Caco-2 (cell line): ENCODE measurements around the gene FAM187B. TPM values are rescaled to one million over a fixed set of nuclear protein-coding genes. Genes with fewer than 3 reads are reported as not detected.

Experiments
- BruUV-seq: library from RNA; stranded (reverse); fragments of 400-500 nt; replicated peaks from 2 replicates; lab custom pipeline; 2021; lab: Mats Ljungman, UMichigan
- CTCF ChIA-PET: fragments of 300-600 bp; sonication (Branson Sonifier 250); formaldehyde crosslinking; loops from one replicate; lab custom pipeline; 2022; ENCODE audit warnings: antibody characterized with exemption; lab: Charles Lee
- POLR2A ChIA-PET: fragments of 300-600 bp; sonication (Branson Sonifier 250); formaldehyde crosslinking; loops from one replicate; lab custom pipeline; 2022; ENCODE audit warnings: antibody characterized with exemption; lab: Charles Lee
- DNase-seq, 2 experiments: peaks; one replicate each; pipeline versions ENCODE4 v3.0.0 to v3.0.0-alpha.2; 2020 to 2022
- H3K27me3 ChIP-seq: replicated peaks from 2 replicates; pipeline ENCODE4 v1.6.0; 2011; ENCODE audit warnings: low read length; ENCODE audit not compliant: control insufficient read depth, insufficient read depth
- H3K36me3 ChIP-seq: 2 replicates; pipeline ENCODE4 v1.5.1; 2011; ENCODE audit warnings: low read length; ENCODE audit not compliant: control insufficient read depth, insufficient read depth
- H3K4me1 ChIP-seq: fragments of 250-450 bp; sonication (Bioruptor Pico); 2 replicates; pipeline ENCODE4 v1.5.1; 2020; ENCODE audit warnings: mild to moderate bottlenecking
- H3K4me3 ChIP-seq: 2 replicates; pipeline ENCODE4 v1.5.1; 2011; ENCODE audit warnings: low read depth, mild to moderate bottlenecking, control low read depth, low read length
- H3K9me3 ChIP-seq: fragments of 250-450 bp; sonication (Bioruptor Pico); 2 replicates; pipeline ENCODE4 v1.5.1; 2020; ENCODE audit warnings: mild to moderate bottlenecking, moderate library complexity
- H3K27ac Mint-ChIP-seq: one replicate; pipeline ENCODE4 v1.8.0; 2022; ENCODE audit warnings: mixed read lengths; ENCODE audit not compliant: unreplicated experiment
- H3K27me3 Mint-ChIP-seq: one replicate; pipeline ENCODE4 v1.8.0; 2022; ENCODE audit warnings: mixed read lengths; ENCODE audit not compliant: insufficient read depth, unreplicated experiment
- H3K36me3 Mint-ChIP-seq: one replicate; pipeline ENCODE4 v1.8.0; 2022; ENCODE audit warnings: mild to moderate bottlenecking, mixed read lengths; ENCODE audit not compliant: insufficient read depth, unreplicated experiment
- H3K4me1 Mint-ChIP-seq: one replicate; pipeline ENCODE4 v1.8.0; 2022; ENCODE audit warnings: low read depth, mixed read lengths; ENCODE audit not compliant: unreplicated experiment
- H3K4me3 Mint-ChIP-seq: one replicate; pipeline ENCODE4 v1.8.0; 2022; ENCODE audit warnings: mild to moderate bottlenecking, moderate library complexity, mixed read lengths; ENCODE audit not compliant: unreplicated experiment
- H3K9me3 Mint-ChIP-seq: one replicate; pipeline ENCODE4 v1.8.0; 2022; ENCODE audit warnings: mixed read lengths; ENCODE audit not compliant: unreplicated experiment
- CTCF ChIP-seq, 2 experiments: fragments of 200-600 bp in 1 of 2; IDR thresholded peaks; 1 replicate in 1 of 2; 2 replicates in 1 of 2; pipeline versions ENCODE4 v1.5.1 to v1.8.0; 2011 to 2022; ENCODE audit warnings: antibody characterized with exemption in 1 of 2, control low read depth in 1 of 2, inconsistent platforms in 1 of 2, low read depth in 1 of 2, low read length in 1 of 2, mild to moderate bottlenecking in 1 of 2, moderate library complexity in 1 of 2; ENCODE audit not compliant: insufficient read depth in 1 of 2, severe bottlenecking in 1 of 2, unreplicated experiment in 1 of 2
- intact Hi-C: fragments of 100-400 bp; cut with micrococcal nuclease; formaldehyde crosslinking; loops from one replicate; pipeline ENCODE4 v1.10.0; 2022; ENCODE audit not compliant: unreplicated experiment
- total RNA-seq: library from RNA; stranded (reverse); gene quantifications from 2 replicates; pipeline ENCODE4 v1.2.3, GENCODE V29; 2022

Gene FAM187B
- total RNA-seq, 1 experiment from 2014 or later, result not detected

- BruUV-seq, result no TSS peak
- H3K9me3 ChIP-seq, result peaks cover 14% of the 10 kb centered on the region
- ChIA-PET CTCF (no interaction called here), POLR2A (no interaction called here)
- peaks cover 6% of the 10 kb centered on the region; the same call in 1 of the 2 replicates for H3K4me1 ChIP-seq
- DNase-seq, result no peak
- no peaks in the 10 kb centered on the region for H3K36me3 ChIP-seq
- no peaks in the 10 kb centered on the region for H3K4me1 Mint-ChIP-seq
- H3K27me3 ChIP-seq, result no peaks in the 10 kb centered on the region
- no peaks in the 10 kb centered on the region for H3K27me3 Mint-ChIP-seq
- intact Hi-C loops, result no loop called here
- no peak overlapping the region for H3K4me3 Mint-ChIP-seq
- H3K9me3 Mint-ChIP-seq, result peaks cover 29% of the 10 kb centered on the region
- no peak overlapping the region for H3K27ac Mint-ChIP-seq
- no peaks in the 10 kb centered on the region for H3K36me3 Mint-ChIP-seq
- no peak overlapping the region for H3K4me3 ChIP-seq
- TF ChIP-seq CTCF (IDR thresholded peaks at IDR 0.05; ENCODE audit: insufficient read depth in 1 of 2, low read depth in 1 of 2, low read length in 1 of 2, severe bottlenecking in 1 of 2, unreplicated experiment in 1 of 2), result no peak
These were observed 52.4 kb downstream of the FAM187B start for GRCh38 chr19:35176181-35176570.

Other genes with a start within 250 kb of the FAM187B start
- 110 and 132 TPM in 2 replicates for gene GRAMD1A, start 228.4 kb downstream of the FAM187B start, total RNA-seq
- 1.7 and 1.9 TPM in 2 replicates for gene SCN1B, start 198.3 kb downstream of the FAM187B start, total RNA-seq
- gene HPN, start 187.0 kb downstream of the FAM187B start, total RNA-seq, result 20.8 and 21.1 TPM in 2 replicates
- 26.8 and 36.7 TPM in 2 replicates for gene FXYD3, start 112.9 kb downstream of the FAM187B start, total RNA-seq
- 0.37 and 0.43 TPM in 2 replicates for gene LGI4, start 93.7 kb downstream of the FAM187B start, total RNA-seq
- gene FXYD1, start 89.9 kb downstream of the FAM187B start, total RNA-seq, result not detected in 2 replicates
- not detected in 2 replicates for gene FXYD7, start 85.5 kb downstream of the FAM187B start, total RNA-seq
- 20.2 and 20.4 TPM in 2 replicates for gene FXYD5, start 74.0 kb downstream of the FAM187B start, total RNA-seq
- 172 and 197 TPM in 2 replicates for gene LSR, start 20.3 kb upstream of the FAM187B start, total RNA-seq
- gene USF2, start 40.2 kb upstream of the FAM187B start, total RNA-seq, result 105 and 108 TPM in 2 replicates
- gene HAMP, start 53.8 kb upstream of the FAM187B start, total RNA-seq, result not detected in 2 replicates
- 0.41 TPM in 1 of 2 replicates, not detected in the other for gene MAG, start 63.4 kb upstream of the FAM187B start, total RNA-seq
- gene CD22, start 100.4 kb upstream of the FAM187B start, total RNA-seq, result not detected in 2 replicates
- gene FFAR1, start 119.2 kb upstream of the FAM187B start, total RNA-seq, result not detected in 2 replicates
- not detected in 2 replicates for gene FFAR3, start 129.7 kb upstream of the FAM187B start, total RNA-seq
- gene GPR42, start 142.3 kb upstream of the FAM187B start, total RNA-seq, result not detected in 2 replicates
- not detected in 2 replicates for gene FFAR2, start 219.5 kb upstream of the FAM187B start, total RNA-seq